HepG2 (cell line): ENCODE results near the gene RNF14. TPM values are rescaled to one million over a fixed set of nuclear protein-coding genes. Genes with fewer than 3 reads are reported as not detected.

ENCODE experiments used
- BRCA1 ChIP-seq: sonication (generic); formaldehyde crosslinking; IDR thresholded peaks from 2 replicates; pipeline ENCODE4 v1.4.0; 2020; ENCODE audit warnings: missing genetic modification reagents
- CHCHD3 ChIP-seq: sonication (generic); formaldehyde crosslinking; IDR thresholded peaks from 2 replicates; pipeline ENCODE4 v1.8.0; 2022; ENCODE audit warnings: mild to moderate bottlenecking, missing genetic modification reagents, moderate library complexity
- ELF1 ChIP-seq: sonication (generic); formaldehyde crosslinking; IDR thresholded peaks from 2 replicates; pipeline ENCODE4 v1.4.0; 2020; ENCODE audit warnings: missing genetic modification reagents
- FOXK2 ChIP-seq: fragments of 450-650 bp; IDR thresholded peaks from 2 replicates; pipeline ENCODE4 v1.6.1; 2016
- GPN1 ChIP-seq: sonication (generic); formaldehyde crosslinking; IDR thresholded peaks from 2 replicates; pipeline ENCODE4 v1.5.1; 2020; ENCODE audit warnings: missing genetic modification reagents, borderline replicate concordance
- HOXA5 ChIP-seq: sonication (generic); formaldehyde crosslinking; IDR thresholded peaks from 2 replicates; pipeline ENCODE4 v1.4.0; 2020; ENCODE audit warnings: missing genetic modification reagents
- HOXD1 ChIP-seq: sonication (generic); formaldehyde crosslinking; IDR thresholded peaks from 2 replicates; pipeline ENCODE4 v1.5.0; 2020; ENCODE audit warnings: missing genetic modification reagents
- ISL2 ChIP-seq: sonication (generic); formaldehyde crosslinking; IDR thresholded peaks from 2 replicates; pipeline ENCODE4 v1.5.0; 2020; ENCODE audit warnings: missing genetic modification reagents
- KLF16 ChIP-seq, 2 experiments: sonication (generic) in 1 of 2; formaldehyde crosslinking in 1 of 2; IDR thresholded peaks; 2 replicates each; pipeline versions ENCODE4 v1.6.1 to v1.8.0; 2016 to 2023; ENCODE audit warnings: missing genetic modification reagents in 2 of 2, missing compliant biosample characterization in 1 of 2
- NFYB ChIP-seq: sonication (generic); formaldehyde crosslinking; IDR thresholded peaks from 2 replicates; pipeline ENCODE4 v1.4.0; 2020; ENCODE audit warnings: missing genetic modification reagents
- NFYC ChIP-seq: IDR thresholded peaks from 2 replicates; pipeline ENCODE4 v1.6.1; 2016; ENCODE audit warnings: missing genetic modification reagents, missing compliant biosample characterization
- POLR2G ChIP-seq: fragments of 200-400 bp; formaldehyde crosslinking; IDR thresholded peaks from 2 replicates; pipeline ENCODE4 v1.6.1; 2018; ENCODE audit warnings: mild to moderate bottlenecking, low read depth, low read length, moderate library complexity
- TCF7L2 ChIP-seq: IDR thresholded peaks from 2 replicates; pipeline ENCODE4 v1.6.1; 2011; ENCODE audit warnings: mild to moderate bottlenecking, low read depth, low read length, moderate library complexity
- TGIF2 ChIP-seq: IDR thresholded peaks from 2 replicates; pipeline ENCODE4 v1.6.1; 2016; ENCODE audit warnings: control low read depth, missing compliant biosample characterization
- ZFX ChIP-seq: sonication (generic); formaldehyde crosslinking; IDR thresholded peaks from 2 replicates; pipeline ENCODE4 v1.4.0; 2020; ENCODE audit warnings: mild to moderate bottlenecking, low read depth, missing genetic modification reagents, moderate library complexity
- ZFY ChIP-seq: sonication (generic); formaldehyde crosslinking; IDR thresholded peaks from 2 replicates; pipeline ENCODE4 v1.4.0; 2020; ENCODE audit warnings: missing genetic modification reagents
- ZNF12 ChIP-seq: sonication (generic); formaldehyde crosslinking; IDR thresholded peaks from 2 replicates; pipeline ENCODE4 v1.5.0; 2020; ENCODE audit warnings: missing genetic modification reagents
- polyA plus RNA-seq, 8 experiments: library from polyadenylated mRNA; depleted of rRNA in 3 of 8; stranded (reverse) in 7 of 8; unstranded in 1 of 8; fragments of >200 nt; fragmentation: Illumina TruSeq in 4 of 8; extraction: Trizol in 4 of 8; gene quantifications; 2 replicates each; pipeline versions ENCODE4 v1.2.1 to v1.2.3, GENCODE V29; 2011 to 2016; ENCODE audit warnings: low read depth in 4 of 8, missing spikeins in 1 of 8, mixed read lengths in 1 of 8; ENCODE audit not compliant: insufficient read depth in 1 of 8
- total RNA-seq, 5 experiments: library from RNA; depleted of rRNA; stranded (reverse); fragments of >200 nt; fragmentation: Illumina TruSeq; extraction: Trizol; gene quantifications; 2 replicates each; pipeline ENCODE4 v1.2.3, GENCODE V29; 2016; ENCODE audit warnings: low read depth in 1 of 5
- TF ChIP-seq, protein P1 (sequence below): sonication (generic); formaldehyde crosslinking; IDR thresholded peaks from 2 replicates; pipeline ENCODE4 v1.4.0; 2020; ENCODE audit warnings: missing genetic modification reagents
- TF ChIP-seq, protein P2 (sequence below): sonication (generic); formaldehyde crosslinking; IDR thresholded peaks from one replicate; pipeline ENCODE4 v1.5.1; 2020; ENCODE audit warnings: mild to moderate bottlenecking, missing genetic modification reagents; ENCODE audit errors: not compliant biosample characterization

Gene RNF14
- total and polyA plus RNA-seq, 2 of the 13 experiments (the other 11 are each of a cell fraction or from before 2014, with no cell fraction given) = 11.3 to 28.1 TPM

DNA sequence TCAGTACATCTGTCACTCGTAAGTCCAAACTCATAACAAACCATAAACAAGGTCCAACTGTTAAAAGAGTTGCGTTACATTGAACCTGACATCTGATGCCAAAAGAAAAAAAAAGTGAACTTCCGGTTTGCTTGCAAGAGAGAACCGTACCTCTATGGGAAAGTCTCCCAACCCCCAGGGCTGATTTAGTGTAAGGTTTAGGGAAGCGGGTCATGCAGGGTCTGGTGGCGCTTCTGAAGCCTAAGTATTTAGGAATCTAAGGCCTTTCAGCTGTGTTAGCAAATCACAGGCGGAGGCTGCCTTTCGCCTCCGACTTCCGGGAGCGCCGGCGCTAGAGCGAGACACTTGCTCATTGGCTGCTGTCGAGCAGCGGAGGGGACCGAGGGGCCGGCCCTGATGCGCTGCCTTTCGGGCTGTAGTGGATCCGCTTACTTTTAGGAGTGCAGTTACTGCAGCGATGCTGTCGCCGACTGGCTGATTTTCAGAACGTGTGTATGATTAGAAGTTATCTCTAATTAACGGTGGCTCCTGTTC lies 55.9 kb downstream of the RNF14 start (continued):
- TF ChIP-seq TGIF2 (CRISPR knock-in tag) = 0 out of 2 replicates have a peak, but pooled peaks have one; percentile 45
- peak; percentile 77 for TF ChIP-seq NFYC (CRISPR knock-in tag)
- TF ChIP-seq, protein P1, sequence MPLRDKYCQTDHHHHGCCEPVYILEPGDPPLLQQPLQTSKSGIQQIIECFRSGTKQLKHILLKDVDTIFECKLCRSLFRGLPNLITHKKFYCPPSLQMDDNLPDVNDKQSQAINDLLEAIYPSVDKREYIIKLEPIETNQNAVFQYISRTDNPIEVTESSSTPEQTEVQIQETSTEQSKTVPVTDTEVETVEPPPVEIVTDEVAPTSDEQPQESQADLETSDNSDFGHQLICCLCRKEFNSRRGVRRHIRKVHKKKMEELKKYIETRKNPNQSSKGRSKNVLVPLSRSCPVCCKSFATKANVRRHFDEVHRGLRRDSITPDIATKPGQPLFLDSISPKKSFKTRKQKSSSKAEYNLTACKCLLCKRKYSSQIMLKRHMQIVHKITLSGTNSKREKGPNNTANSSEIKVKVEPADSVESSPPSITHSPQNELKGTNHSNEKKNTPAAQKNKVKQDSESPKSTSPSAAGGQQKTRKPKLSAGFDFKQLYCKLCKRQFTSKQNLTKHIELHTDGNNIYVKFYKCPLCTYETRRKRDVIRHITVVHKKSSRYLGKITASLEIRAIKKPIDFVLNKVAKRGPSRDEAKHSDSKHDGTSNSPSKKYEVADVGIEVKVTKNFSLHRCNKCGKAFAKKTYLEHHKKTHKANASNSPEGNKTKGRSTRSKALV (CRISPR knock-in tag) = 0 out of 2 replicates have a peak, but pooled peaks have one; percentile 56
- no peak for TF ChIP-seq BRCA1 (CRISPR knock-in tag)
- peak; percentile 62; the same call in 1 of the 2 replicates for TF ChIP-seq ZFX
- TF ChIP-seq CHCHD3 = no peak
- TF ChIP-seq ZFY (CRISPR knock-in tag) = peak; percentile 70
- TF ChIP-seq POLR2G = peak; percentile 45
- TF ChIP-seq HOXA5 = 0 out of 2 replicates have a peak, but pooled peaks have one; percentile 58
- no peak for TF ChIP-seq KLF16 (CRISPR knock-in tag; IDR thresholded peaks at IDR 0.05)
- 0 out of 2 replicates have a peak, but pooled peaks have one; percentile 26 for TF ChIP-seq HOXD1
- peak; percentile 93 for TF ChIP-seq ELF1 (CRISPR knock-in tag)
- no peak for TF ChIP-seq GPN1 (CRISPR knock-in tag)
- TF ChIP-seq, protein P2, sequence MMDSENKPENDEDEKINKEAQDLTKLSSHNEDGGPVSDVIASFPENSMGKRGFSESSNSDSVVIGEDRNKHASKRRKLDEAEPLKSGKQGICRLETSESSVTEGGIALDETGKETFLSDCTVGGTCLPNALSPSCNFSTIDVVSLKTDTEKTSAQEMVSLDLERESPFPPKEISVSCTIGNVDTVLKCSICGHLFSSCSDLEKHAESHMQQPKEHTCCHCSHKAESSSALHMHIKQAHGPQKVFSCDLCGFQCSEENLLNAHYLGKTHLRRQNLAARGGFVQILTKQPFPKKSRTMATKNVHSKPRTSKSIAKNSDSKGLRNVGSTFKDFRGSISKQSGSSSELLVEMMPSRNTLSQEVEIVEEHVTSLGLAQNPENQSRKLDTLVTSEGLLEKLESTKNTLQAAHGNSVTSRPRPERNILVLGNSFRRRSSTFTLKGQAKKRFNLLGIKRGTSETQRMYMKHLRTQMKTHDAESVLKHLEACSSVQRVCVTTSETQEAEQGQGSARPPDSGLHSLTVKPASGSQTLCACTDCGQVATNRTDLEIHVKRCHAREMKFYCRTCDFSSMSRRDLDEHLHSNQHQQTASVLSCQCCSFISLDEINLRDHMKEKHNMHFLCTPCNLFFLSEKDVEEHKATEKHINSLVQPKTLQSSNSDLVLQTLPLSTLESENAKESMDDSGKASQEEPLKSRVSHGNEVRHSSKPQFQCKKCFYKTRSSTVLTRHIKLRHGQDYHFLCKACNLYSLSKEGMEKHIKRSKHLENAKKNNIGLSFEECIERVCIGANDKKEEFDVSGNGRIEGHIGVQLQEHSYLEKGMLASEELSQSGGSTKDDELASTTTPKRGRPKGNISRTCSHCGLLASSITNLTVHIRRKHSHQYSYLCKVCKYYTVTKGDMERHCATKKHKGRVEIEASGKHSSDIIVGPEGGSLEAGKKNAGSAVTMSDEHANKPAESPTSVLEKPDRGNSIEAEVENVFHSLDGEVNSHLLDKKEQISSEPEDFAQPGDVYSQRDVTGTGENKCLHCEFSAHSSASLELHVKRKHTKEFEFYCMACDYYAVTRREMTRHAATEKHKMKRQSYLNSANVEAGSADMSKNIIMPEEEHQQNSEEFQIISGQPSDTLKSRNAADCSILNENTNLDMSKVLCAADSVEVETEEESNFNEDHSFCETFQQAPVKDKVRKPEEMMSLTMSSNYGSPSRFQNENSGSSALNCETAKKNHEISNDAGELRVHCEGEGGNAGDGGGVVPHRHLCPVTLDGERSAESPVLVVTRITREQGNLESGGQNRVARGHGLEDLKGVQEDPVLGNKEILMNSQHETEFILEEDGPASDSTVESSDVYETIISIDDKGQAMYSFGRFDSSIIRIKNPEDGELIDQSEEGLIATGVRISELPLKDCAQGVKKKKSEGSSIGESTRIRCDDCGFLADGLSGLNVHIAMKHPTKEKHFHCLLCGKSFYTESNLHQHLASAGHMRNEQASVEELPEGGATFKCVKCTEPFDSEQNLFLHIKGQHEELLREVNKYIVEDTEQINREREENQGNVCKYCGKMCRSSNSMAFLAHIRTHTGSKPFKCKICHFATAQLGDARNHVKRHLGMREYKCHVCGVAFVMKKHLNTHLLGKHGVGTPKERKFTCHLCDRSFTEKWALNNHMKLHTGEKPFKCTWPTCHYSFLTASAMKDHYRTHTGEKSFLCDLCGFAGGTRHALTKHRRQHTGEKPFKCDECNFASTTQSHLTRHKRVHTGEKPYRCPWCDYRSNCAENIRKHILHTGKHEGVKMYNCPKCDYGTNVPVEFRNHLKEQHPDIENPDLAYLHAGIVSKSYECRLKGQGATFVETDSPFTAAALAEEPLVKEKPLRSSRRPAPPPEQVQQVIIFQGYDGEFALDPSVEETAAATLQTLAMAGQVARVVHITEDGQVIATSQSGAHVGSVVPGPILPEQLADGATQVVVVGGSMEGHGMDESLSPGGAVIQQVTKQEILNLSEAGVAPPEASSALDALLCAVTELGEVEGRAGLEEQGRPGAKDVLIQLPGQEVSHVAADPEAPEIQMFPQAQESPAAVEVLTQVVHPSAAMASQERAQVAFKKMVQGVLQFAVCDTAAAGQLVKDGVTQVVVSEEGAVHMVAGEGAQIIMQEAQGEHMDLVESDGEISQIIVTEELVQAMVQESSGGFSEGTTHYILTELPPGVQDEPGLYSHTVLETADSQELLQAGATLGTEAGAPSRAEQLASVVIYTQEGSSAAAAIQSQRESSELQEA (CRISPR knock-in tag) = no peak
- no peak for TF ChIP-seq ZNF12 (CRISPR knock-in tag)
- peak; percentile 37; the same call in 1 of the 2 replicates for TF ChIP-seq FOXK2
- TF ChIP-seq TCF7L2 = no peak
- TF ChIP-seq ISL2 = peak; percentile 60; the same call in 1 of the 2 replicates
- TF ChIP-seq NFYB (CRISPR knock-in tag) = peak; percentile 76
